B cell (primary cell): ENCODE data around the gene U2AF2.

Experiments
- CTCF ChIP-seq: fragments of 200-600 bp; IDR thresholded peaks from one replicate; pipeline ENCODE4 v1.8.0; 2022; ENCODE audit warnings: antibody characterized with exemption, mild to moderate bottlenecking
- EZH2 ChIP-seq: IDR thresholded peaks from 2 replicates; pipeline ENCODE4 v1.6.1; 2012; ENCODE audit warnings: borderline replicate concordance, low read depth, mild to moderate bottlenecking, moderate library complexity, low read length; ENCODE audit not compliant: insufficient read depth, poor library complexity, severe bottlenecking

- TF ChIP-seq CTCF, result no peak
- no peak for TF ChIP-seq EZH2
Observed at GRCh38 chr19:55704494-55705245, 49.8 kb downstream of the U2AF2 start.
